ENCODE data around the gene SLCO2B1. TPM values are rescaled to one million over a fixed set of nuclear protein-coding genes. Genes with fewer than 3 reads are reported as not detected.

The SLCO2B1 gene
- total RNA-seq, 2 experiments from 2014 or later = not detected

DNA sequence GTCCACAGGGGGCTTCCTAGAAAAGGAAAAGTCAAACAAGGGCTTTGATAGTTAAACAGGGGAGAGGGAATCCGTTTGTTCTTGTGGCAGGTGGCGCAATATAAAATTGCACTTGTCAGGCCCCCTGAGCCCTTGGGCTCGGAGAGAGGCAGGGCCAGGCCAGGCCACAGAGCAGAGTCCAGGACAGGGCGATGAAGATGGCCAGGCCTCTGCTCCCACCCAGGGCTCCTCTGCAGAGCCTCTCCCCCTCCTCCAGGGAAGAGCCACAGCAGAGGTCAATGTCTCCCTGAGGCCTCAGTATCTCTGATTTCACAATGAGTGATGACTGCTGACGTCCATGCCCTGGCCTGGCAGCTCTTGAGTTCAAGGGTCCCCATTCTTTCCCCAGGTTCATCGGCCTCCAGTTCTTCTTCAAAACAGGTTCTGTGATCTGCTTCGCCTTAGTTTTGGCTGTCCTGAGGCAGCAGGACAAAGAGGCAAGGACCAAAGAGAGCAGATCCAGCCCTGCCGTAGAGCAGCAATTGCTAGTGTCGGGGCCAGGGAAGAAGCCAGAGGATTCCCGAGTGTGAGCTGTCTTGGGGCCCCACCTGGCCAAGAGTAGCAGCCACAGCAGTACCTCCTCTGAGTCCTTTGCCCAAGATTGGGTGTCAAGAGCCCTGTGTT lies 53.2 kb downstream of the SLCO2B1 start:
- ATAC-seq = no peak
- H3K27ac Mint-ChIP-seq = no peak overlapping the region
- H3K9me3 Mint-ChIP-seq (ENCODE audit: low read depth) = no peaks in the 10 kb centered on the region
- H3K27me3 Mint-ChIP-seq = peaks cover 19% of the 10 kb centered on the region
- H3K36me3 Mint-ChIP-seq = no peaks in the 10 kb centered on the region
- CTCF ChIA-PET = interaction anchor here (0.7 to 11.5 kb wide), 45 partner anchors 8 to 295 kb away, joined by 3 to 556 read pairs (median 6); partner anchors contain the start of gene SLCO2B1
- no peak overlapping the region for H3K4me3 Mint-ChIP-seq
- no peak for DNase-seq
- no peaks in the 10 kb centered on the region for H3K4me1 Mint-ChIP-seq

DNA sequence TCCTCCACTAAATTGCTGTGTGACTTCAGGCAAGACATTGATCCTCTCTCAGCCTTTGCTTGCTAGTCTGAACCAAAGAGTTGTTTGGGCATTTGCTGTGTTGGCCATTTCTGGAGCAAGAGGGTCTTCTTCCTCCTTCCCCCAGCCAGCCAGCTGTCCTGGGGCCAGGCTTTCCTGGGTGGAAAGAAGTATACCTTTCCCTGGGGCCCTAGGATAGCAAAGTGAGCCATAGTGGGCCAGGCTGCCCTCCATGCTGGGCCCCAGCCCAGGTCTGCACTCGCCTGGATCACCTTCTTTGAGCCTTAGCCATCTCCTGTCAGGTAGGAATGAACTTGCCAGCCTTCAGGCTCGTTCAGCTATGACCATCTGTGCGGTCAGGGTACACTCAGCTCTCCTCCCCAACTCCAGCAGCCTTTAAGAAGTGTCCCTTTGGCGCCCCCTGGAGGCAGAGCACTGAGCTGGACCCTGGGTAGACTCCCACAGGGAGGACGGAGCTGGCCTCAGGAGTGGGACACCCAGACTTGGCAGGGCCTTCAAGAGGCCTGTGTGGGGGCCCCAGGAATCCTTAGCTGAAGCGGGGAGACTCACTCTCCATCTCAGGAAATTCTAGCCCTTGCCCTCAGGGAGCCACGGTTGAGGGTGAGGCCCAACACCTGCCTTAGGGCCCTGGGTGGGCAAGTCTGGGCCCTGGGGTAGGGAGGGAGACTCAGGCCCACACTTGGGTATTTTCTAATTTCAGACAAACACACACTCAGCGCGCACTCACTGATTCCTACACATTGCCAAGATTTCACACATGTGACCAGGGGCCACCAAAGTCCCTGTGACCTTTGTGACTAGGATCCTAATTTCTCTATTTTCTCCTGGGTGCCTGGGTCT lies 54.0 kb downstream of the SLCO2B1 start:
- H3K9me3 Mint-ChIP-seq (ENCODE audit: low read depth) = no peaks in the 10 kb centered on the region
- no peak overlapping the region for H3K27ac Mint-ChIP-seq
- peaks cover 19% of the 10 kb centered on the region for H3K27me3 Mint-ChIP-seq
- H3K4me3 Mint-ChIP-seq = no peak overlapping the region
- H3K4me1 Mint-ChIP-seq = no peaks in the 10 kb centered on the region
- no peaks in the 10 kb centered on the region for H3K36me3 Mint-ChIP-seq
- CTCF ChIA-PET = interaction anchor here (0.7 to 11.5 kb wide), 44 partner anchors 9 to 295 kb away, joined by 3 to 556 read pairs (median 6); partner anchors contain the start of gene SLCO2B1
- DNase-seq (peak; percentile 90), ATAC-seq (peak; percentile 97)

DNA sequence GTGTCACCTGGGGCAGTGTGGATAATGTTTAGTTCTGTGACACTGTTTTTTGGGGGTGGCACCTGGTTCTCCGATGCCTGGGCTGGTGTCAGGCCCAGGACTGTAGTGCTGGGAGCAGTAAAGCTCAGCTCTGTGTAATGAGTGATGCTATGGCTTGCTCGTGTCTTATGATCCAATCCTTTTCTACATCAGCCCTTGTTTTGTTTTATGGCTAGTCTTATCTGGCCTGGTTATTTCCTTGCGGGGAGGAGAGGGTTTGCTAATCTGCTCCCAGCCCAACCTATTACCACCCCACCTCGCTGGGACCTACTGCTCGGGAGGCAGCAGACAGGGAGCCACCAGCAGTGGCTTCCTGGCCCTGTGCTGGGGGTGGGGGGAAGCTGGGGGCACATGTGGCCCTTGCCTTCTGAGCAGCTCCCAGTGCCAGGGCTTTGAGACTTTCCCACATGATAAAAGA lies 54.7 kb downstream of the SLCO2B1 start:
- no peaks in the 10 kb centered on the region for H3K9me3 Mint-ChIP-seq (ENCODE audit: low read depth)
- H3K27ac Mint-ChIP-seq = no peak overlapping the region
- H3K4me3 Mint-ChIP-seq = no peak overlapping the region
- no peak for DNase-seq
- ATAC-seq = no peak
- no peaks in the 10 kb centered on the region for H3K4me1 Mint-ChIP-seq
- CTCF ChIA-PET = interaction anchor here (0.7 to 11.5 kb wide), 43 partner anchors 10 to 296 kb away, joined by 3 to 556 read pairs (median 6); partner anchors contain the start of gene SLCO2B1
- no peaks in the 10 kb centered on the region for H3K36me3 Mint-ChIP-seq
- peaks cover 22% of the 10 kb centered on the region for H3K27me3 Mint-ChIP-seq

DNA sequence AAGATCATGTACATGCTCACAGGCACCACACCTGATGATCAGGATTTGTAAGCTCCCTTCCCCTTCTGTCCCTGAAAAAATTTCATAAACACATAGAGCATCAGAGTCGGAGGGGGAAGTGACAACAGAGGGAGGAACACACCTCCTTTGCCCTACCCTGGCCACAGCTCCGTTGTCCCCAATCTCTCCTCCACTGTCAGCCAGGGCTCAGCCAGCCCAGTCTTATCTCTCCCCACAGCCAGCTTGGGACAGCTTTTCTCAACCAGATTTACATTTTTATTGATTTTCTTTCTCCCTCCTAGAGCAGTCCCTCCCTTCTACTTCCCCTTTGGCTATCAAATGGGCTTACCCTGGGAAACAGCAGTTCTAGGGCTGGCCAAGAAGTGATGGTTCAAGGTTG lies 57.5 kb downstream of the SLCO2B1 start:
- Mint-ChIP-seq H3K27me3 (peaks cover 17% of the 10 kb centered on the region), H3K4me3 (no peak overlapping the region), H3K36me3 (no peaks in the 10 kb centered on the region), H3K4me1 (no peaks in the 10 kb centered on the region), H3K9me3 (ENCODE audit: low read depth) (no peaks in the 10 kb centered on the region), H3K27ac (no peak overlapping the region)
- DNase-seq (no peak), ATAC-seq (no peak)
- CTCF ChIA-PET = interaction anchor here (0.9 to 11.5 kb wide), 5 partner anchors 33 to 279 kb away, joined by 3 to 556 read pairs (median 7); partner anchors contain the start of gene SLCO2B1

DNA sequence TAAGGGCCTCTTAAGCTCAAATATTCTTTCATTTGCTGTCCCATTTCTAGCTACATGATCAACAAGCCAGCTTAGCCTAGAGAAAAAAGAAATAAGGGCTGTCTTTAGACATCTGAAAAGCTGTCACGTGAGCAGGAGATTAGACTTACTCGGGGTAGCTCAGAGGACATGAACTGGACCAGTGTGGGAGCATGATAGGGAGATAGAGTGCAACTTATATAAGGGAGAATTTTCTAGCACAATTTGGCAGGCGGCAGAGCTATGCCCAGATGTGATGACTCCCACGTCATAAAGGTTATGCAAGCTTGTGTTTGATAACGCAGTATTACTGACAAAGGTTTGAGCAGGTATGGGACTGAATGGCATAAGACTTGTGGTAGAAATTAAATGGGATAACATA lies 61.5 kb downstream of the SLCO2B1 start:
- Mint-ChIP-seq H3K4me1 (peaks cover 3% of the 10 kb centered on the region), H3K9me3 (ENCODE audit: low read depth) (no peaks in the 10 kb centered on the region), H3K27ac (no peak overlapping the region), H3K27me3 (peaks cover 25% of the 10 kb centered on the region), H3K36me3 (no peaks in the 10 kb centered on the region), H3K4me3 (no peak overlapping the region)
- no peak for DNase-seq
- CTCF ChIA-PET = interaction anchor here (0.9 to 1.5 kb wide), 5 partner anchors 9 to 72 kb away, joined by 4 to 11 read pairs (median 5); no protein-coding TSS in a partner anchor
- no peak for ATAC-seq

DNA sequence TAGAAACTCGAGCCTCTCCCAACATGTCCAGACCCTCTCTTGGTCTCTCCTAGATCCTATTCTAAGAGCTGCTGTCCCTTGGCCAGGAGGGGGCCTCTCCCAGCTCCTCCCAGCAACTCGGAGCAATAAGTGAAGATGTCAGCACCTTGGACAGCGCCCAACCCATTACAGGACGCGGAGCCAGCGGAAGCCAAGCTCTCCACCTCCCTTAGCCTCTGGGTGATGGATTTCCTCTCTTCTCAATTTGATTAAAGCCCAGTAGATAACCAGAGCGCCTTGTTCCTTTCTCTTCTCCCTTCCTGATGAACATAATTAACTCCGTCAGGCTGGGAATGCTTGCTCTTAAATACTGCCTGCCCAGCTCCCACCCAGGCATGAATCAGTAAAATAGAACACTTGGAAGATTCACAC lies 63.5 kb downstream of the SLCO2B1 start:
- Mint-ChIP-seq H3K27me3 (peaks cover 37% of the 10 kb centered on the region), H3K36me3 (no peaks in the 10 kb centered on the region), H3K9me3 (ENCODE audit: low read depth) (no peaks in the 10 kb centered on the region), H3K4me1 (peaks cover 3% of the 10 kb centered on the region), H3K27ac (no peak overlapping the region), H3K4me3 (no peak overlapping the region)
- peak; percentile 85 for ATAC-seq
- DNase-seq = peak; percentile 88
- CTCF ChIA-PET = interaction anchor here (0.9 to 3.4 kb wide), 14 partner anchors 9 to 192 kb away, joined by 3 to 27 read pairs (median 5); partner anchors contain the start of gene TPBGL

DNA sequence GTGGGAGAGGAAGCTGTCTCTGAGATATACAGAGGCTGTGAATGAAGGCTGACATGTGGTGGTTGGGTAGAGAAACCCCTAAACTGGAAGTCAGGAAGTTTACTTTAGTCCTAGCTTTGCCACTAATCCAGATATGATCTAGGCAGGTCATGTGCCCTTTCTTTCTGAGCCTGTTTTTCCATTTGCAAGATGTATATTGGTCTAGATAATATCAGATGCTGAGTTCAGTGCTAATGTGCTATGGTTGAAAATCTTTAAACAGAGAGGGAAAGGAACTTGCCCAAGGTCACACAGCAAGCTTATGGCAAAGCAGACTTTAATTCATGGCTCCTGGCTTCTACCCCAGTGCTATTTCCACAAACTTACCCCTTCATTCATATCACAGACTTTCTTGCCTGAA lies 63.9 kb downstream of the SLCO2B1 start:
- no peak overlapping the region for H3K4me3 Mint-ChIP-seq
- H3K27ac Mint-ChIP-seq = no peak overlapping the region
- no peaks in the 10 kb centered on the region for H3K9me3 Mint-ChIP-seq (ENCODE audit: low read depth)
- CTCF ChIA-PET = interaction anchor here (0.9 to 3.4 kb wide), 14 partner anchors 9 to 192 kb away, joined by 3 to 27 read pairs (median 5); partner anchors contain the start of gene TPBGL
- ATAC-seq (no peak), DNase-seq (no peak)
- H3K4me1 Mint-ChIP-seq = peaks cover 3% of the 10 kb centered on the region
- H3K36me3 Mint-ChIP-seq = no peaks in the 10 kb centered on the region
- peaks cover 41% of the 10 kb centered on the region for H3K27me3 Mint-ChIP-seq

DNA sequence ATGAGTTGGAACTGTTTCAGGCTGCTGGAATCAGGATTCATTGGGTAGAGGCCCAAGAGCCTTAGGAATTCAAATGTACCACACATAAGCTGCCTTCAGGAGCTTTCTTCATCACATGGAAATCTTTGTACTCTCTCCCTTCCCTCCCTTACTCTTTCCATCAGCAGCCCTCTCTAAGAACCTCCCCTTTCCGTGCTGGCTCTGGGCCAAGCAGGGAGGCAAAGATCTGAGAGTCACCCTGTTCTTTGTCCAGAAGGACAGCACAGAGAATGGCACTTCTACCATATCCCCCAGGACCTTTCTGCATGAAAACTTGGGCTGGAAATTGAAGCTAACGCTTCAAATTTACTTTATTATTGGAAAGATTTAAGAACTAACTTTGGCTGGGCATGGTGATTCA lies 69.0 kb downstream of the SLCO2B1 start:
- CTCF ChIA-PET = interaction anchor here (1.8 kb wide), 1 partner anchor 79 kb away, joined by 4 read pairs; no protein-coding TSS in a partner anchor
- no peaks in the 10 kb centered on the region for H3K36me3 Mint-ChIP-seq
- no peaks in the 10 kb centered on the region for H3K9me3 Mint-ChIP-seq (ENCODE audit: low read depth)
- no peak overlapping the region for H3K27ac Mint-ChIP-seq
- H3K27me3 Mint-ChIP-seq = peaks cover 36% of the 10 kb centered on the region
- DNase-seq (no peak), ATAC-seq (no peak)
- no peak overlapping the region for H3K4me3 Mint-ChIP-seq
- H3K4me1 Mint-ChIP-seq = no peaks in the 10 kb centered on the region

DNA sequence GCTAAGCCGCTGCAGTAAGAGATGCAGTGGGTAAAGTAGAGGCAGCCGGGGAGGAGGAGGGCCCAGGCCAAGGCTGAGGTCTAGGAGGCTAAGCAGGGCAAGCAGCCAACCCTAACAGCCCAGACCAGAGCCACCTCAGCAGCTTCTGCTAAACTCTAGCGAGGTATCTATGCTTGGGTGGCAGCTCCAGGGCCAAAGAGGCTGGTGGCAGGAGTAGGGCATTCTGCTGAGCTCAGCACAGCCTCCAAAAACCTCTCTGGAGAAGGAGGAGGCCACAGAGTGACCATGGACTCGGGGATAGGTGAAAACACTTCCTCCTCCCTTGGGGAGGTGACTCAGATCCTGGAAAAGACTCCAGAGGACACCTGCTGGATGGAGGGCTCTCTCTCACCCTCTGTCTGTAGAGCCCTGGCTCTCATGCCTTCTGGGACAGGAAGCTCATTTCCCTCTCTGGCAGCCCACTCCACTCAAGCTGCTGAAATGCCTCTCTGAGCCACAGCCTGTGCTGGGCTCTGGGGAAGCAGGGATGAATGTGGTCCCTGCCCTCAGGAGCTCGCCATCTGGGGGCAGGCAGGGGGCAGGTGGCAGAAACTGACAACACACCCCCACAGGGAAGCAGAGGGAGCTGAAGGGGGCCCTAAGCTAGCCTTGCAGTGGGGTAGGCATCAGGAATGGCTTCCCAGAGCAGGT lies 73.2 kb downstream of the SLCO2B1 start:
- CTCF ChIA-PET = interaction anchor here (0.6 to 1.6 kb wide), 6 partner anchors 10 to 90 kb away, joined by 3 to 6 read pairs (median 3); partner anchors contain the start of gene TPBGL
- no peak overlapping the region for H3K4me3 Mint-ChIP-seq

DNA sequence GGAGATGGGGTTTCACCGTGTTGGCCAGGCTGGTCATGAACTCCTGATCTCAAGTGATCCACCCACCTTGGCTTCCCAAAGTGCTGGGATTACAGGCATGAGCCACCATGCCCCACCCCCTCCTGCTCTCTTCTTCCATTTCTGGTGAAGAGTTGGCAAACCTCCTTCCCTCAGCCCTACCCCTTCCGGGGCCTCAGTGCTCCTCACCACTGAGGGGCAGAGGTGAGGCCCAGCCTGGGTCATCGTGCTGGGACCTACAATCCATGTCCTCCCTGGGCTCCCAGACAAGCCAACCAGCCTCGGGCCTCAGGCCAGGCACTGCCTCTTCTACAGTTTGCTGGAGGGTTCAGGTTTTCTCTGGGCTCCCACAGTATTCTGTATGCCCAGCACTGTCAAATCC lies 74.9 kb downstream of the SLCO2B1 start:
- Mint-ChIP-seq H3K27ac (no peak overlapping the region), H3K4me1 (no peaks in the 10 kb centered on the region), H3K36me3 (no peaks in the 10 kb centered on the region), H3K27me3 (peaks cover 5% of the 10 kb centered on the region), H3K4me3 (no peak overlapping the region), H3K9me3 (ENCODE audit: low read depth) (no peaks in the 10 kb centered on the region)
- no peak for DNase-seq
- ATAC-seq = no peak
- CTCF ChIA-PET = interaction anchor here (0.8 to 1.3 kb wide), 4 partner anchors 15 to 80 kb away, joined by 3 to 4 read pairs (median 3); partner anchors contain the start of gene TPBGL

More for the DNA sequence above, 73.2 kb downstream of the SLCO2B1 start:
- peaks cover 14% of the 10 kb centered on the region for H3K27me3 Mint-ChIP-seq
- ATAC-seq (no peak), DNase-seq (no peak)
- H3K4me1 Mint-ChIP-seq = no peaks in the 10 kb centered on the region
- H3K9me3 Mint-ChIP-seq (ENCODE audit: low read depth) = no peaks in the 10 kb centered on the region
- no peak overlapping the region for H3K27ac Mint-ChIP-seq
- H3K36me3 Mint-ChIP-seq = no peaks in the 10 kb centered on the region

DNA sequence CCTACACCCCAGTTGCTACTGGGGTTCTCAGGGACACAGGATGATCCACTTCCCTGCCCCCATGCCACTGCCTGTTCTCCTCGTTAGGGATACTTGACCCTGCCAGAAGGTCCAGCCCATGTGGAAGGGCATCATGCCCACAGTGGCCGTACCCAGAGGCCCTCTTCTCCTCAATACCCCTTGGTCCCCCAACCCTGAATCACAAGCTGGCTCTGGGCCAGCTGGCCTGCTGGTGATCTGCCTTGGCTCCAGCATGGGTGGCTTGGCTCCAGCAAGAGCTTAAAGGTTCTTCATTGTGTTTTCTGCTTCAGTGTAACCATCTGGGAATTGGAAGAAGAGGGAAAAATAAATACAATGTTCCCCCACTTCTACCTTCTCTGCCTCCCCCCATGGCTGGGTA lies 78.6 kb downstream of the SLCO2B1 start:
- CTCF ChIA-PET = interaction anchor here (4.5 kb wide), 1 partner anchor 12 kb away, joined by 18 read pairs; the partner anchor contains the start of gene TPBGL

DNA sequence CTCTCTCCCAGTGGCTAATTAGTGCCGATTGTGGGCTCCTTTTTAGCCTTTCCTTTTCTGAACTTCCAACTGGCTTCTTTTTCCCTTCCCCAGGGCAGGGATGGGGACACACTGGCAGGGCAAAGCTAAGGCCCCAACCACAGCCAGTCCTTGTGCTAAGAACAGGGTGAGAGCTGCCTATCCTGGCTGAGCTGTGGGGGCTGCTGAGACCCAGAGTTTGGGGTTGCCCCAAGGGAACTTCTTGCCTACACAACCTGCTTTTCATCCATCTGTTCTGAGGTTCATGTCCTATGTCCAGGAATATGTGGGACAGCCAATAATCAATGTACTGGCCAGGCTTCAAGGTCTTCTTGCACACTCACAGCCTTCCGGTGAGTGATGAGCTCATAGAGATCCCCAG lies 79.7 kb downstream of the SLCO2B1 start:
- Mint-ChIP-seq H3K36me3 (no peaks in the 10 kb centered on the region), H3K9me3 (ENCODE audit: low read depth) (no peaks in the 10 kb centered on the region), H3K4me1 (no peaks in the 10 kb centered on the region), H3K27me3 (peaks cover 9% of the 10 kb centered on the region), H3K4me3 (no peak overlapping the region), H3K27ac (no peak overlapping the region)
- DNase-seq = no peak
- CTCF ChIA-PET = interaction anchor here (1.1 to 4.5 kb wide), 3 partner anchors 11 to 26 kb away, joined by 3 to 18 read pairs (median 6); partner anchors contain the start of gene TPBGL
- ATAC-seq = no peak

More for the DNA sequence above, 78.6 kb downstream of the SLCO2B1 start:
- H3K4me1 Mint-ChIP-seq = no peaks in the 10 kb centered on the region
- H3K27ac Mint-ChIP-seq = no peak overlapping the region
- H3K4me3 Mint-ChIP-seq = no peak overlapping the region
- no peaks in the 10 kb centered on the region for H3K36me3 Mint-ChIP-seq
- DNase-seq (no peak), ATAC-seq (no peak)
- H3K9me3 Mint-ChIP-seq (ENCODE audit: low read depth) = no peaks in the 10 kb centered on the region
- peaks cover 10% of the 10 kb centered on the region for H3K27me3 Mint-ChIP-seq
